ENCODE measurements around the gene CDT1. TPM values are rescaled to one million over a fixed set of nuclear protein-coding genes. Genes with fewer than 3 reads are reported as not detected.
A peak's percentile ranks its signal among the peaks of the same experiment; 100 is the strongest.

CDT1 gene
- total RNA-seq, 1 donor from 2014 or later = 0.26 TPM

DNA sequence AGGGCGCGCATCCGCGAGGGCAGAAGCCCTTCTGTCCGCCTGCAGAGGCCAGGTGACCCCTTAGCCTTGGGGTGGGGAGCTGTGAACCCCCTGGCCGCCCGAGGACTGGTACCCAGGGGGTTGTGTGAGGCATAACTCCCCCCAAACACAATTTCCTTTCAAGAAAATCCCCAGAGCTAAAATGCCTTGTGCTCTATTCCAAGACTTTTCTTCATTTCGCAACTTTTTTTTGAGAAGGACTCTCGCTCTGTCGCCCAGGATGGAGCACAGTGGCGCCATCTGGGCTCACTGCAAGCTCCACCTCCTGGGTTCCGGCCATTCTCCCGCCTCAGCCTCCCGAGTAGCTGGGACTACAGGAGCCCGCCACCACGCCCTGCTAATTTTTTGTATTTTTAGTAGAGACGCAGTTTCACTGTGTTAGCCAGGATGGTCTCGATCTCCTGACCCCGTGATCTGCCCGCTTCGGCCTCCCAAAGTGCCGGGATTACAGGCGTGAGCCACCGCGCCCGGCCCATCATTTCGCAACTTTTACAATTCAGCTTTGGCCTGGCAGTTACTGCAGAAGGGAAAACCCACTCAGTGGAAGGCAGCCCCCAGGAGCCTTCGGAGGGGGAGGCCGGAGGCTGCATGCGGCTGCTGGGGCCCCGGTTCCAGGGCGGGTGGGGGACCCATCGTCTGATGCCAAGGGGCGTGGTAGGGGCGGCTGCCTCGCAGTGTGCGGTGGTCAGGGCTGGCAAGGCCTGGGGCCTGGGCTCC, 9.1 kb downstream of the CDT1 start:
- H3K4me3 ChIP-seq (ENCODE audit: low read depth, low read length) = peak overlapping the region; percentile 89
- DNase-seq (ENCODE audit: low read depth) (peak; percentile 40), FAIRE-seq (no peak)
- H3K36me3 ChIP-seq (ENCODE audit: control insufficient read depth, insufficient read depth, low read length) = peaks cover 13% of the 10 kb centered on the region
- no peaks in the 10 kb centered on the region for H3K27me3 ChIP-seq (ENCODE audit: control insufficient read depth, insufficient read depth, low read length)
- TF ChIP-seq, protein P1, sequence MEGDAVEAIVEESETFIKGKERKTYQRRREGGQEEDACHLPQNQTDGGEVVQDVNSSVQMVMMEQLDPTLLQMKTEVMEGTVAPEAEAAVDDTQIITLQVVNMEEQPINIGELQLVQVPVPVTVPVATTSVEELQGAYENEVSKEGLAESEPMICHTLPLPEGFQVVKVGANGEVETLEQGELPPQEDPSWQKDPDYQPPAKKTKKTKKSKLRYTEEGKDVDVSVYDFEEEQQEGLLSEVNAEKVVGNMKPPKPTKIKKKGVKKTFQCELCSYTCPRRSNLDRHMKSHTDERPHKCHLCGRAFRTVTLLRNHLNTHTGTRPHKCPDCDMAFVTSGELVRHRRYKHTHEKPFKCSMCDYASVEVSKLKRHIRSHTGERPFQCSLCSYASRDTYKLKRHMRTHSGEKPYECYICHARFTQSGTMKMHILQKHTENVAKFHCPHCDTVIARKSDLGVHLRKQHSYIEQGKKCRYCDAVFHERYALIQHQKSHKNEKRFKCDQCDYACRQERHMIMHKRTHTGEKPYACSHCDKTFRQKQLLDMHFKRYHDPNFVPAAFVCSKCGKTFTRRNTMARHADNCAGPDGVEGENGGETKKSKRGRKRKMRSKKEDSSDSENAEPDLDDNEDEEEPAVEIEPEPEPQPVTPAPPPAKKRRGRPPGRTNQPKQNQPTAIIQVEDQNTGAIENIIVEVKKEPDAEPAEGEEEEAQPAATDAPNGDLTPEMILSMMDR (IDR thresholded peaks at IDR 0.05; ENCODE audit: insufficient read depth, low read length, severe bottlenecking) = no peak

GRCh38 chr16:88813269-88814143, 9.9 kb downstream of the CDT1 start:
- Histone ChIP-seq H3K36me3 (ENCODE audit: control insufficient read depth, insufficient read depth, low read length) (peaks cover 10% of the 10 kb centered on the region), H3K27me3 (ENCODE audit: control insufficient read depth, insufficient read depth, low read length) (no peaks in the 10 kb centered on the region), H3K4me3 (ENCODE audit: low read depth, low read length) (no peak overlapping the region)
- no peak for FAIRE-seq
- no peak for DNase-seq (ENCODE audit: low read depth)
- TF ChIP-seq, protein P1 (IDR thresholded peaks at IDR 0.05; ENCODE audit: insufficient read depth, low read length, severe bottlenecking) = no peak

- peaks cover 10% of the 10 kb centered on the region for H3K36me3 ChIP-seq (ENCODE audit: control insufficient read depth, insufficient read depth, low read length)
- no peaks in the 10 kb centered on the region for H3K27me3 ChIP-seq (ENCODE audit: control insufficient read depth, insufficient read depth, low read length)
- TF ChIP-seq, protein P1 (IDR thresholded peaks at IDR 0.05; ENCODE audit: insufficient read depth, low read length, severe bottlenecking) = no peak
- FAIRE-seq (peak; percentile 7), DNase-seq (ENCODE audit: low read depth) (no peak)
- H3K4me3 ChIP-seq (ENCODE audit: low read depth, low read length) = no peak overlapping the region
Measured at GRCh38 chr16:88814144-88814502, 10.5 kb downstream of the CDT1 start.

DNA sequence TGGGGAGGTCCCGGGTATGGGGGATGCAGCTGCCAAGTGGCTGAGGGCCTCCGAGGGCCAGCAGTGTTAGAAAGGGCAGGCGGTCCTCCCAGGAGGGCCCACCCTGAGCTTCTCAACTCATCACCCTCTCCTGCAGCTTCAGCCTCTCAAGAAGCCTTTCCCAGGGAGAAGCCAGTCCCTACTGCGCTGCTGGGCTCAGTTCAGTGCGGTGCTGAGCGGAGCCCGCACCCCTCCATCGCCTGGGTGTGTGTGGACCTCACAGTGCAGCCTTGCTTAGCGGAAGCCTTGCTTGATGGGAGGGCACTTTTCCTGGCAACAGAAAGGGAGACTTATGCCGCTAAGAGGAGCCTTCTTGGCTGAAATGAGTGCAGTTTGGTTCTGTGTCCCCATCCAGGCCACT, 11.6 kb downstream of the CDT1 start:
- DNase-seq (ENCODE audit: low read depth) (no peak), FAIRE-seq (no peak)
- Histone ChIP-seq H3K27me3 (ENCODE audit: control insufficient read depth, insufficient read depth, low read length) (no peaks in the 10 kb centered on the region), H3K4me3 (ENCODE audit: low read depth, low read length) (no peak overlapping the region), H3K36me3 (ENCODE audit: control insufficient read depth, insufficient read depth, low read length) (peaks cover 5% of the 10 kb centered on the region)
- TF ChIP-seq, protein P1 (IDR thresholded peaks at IDR 0.05; ENCODE audit: insufficient read depth, low read length, severe bottlenecking) = no peak

- Histone ChIP-seq H3K27me3 (ENCODE audit: control insufficient read depth, insufficient read depth, low read length) (no peaks in the 10 kb centered on the region), H3K36me3 (ENCODE audit: control insufficient read depth, insufficient read depth, low read length) (peaks cover 2% of the 10 kb centered on the region), H3K4me3 (ENCODE audit: low read depth, low read length) (no peak overlapping the region)
- DNase-seq (ENCODE audit: low read depth) (no peak), FAIRE-seq (no peak)
- TF ChIP-seq, protein P1 (IDR thresholded peaks at IDR 0.05; ENCODE audit: insufficient read depth, low read length, severe bottlenecking) = peak; percentile 87
Measured at GRCh38 chr16:88815901-88816589, 12.5 kb downstream of the CDT1 start.

Measured in bronchial epithelial cell (primary cell).